HepG2 (cell line): ENCODE measurements around the gene TMEM134. TPM values are rescaled to one million over a fixed set of nuclear protein-coding genes. Genes with fewer than 3 reads are reported as not detected.

Source experiments
- FOSL1 ChIP-seq: sonication (generic); formaldehyde crosslinking; IDR thresholded peaks from 2 replicates; pipeline ENCODE4 v1.9.0; 2021; ENCODE audit warnings: missing genetic modification reagents, borderline replicate concordance
- FOXC1 ChIP-seq: sonication (generic); formaldehyde crosslinking; IDR thresholded peaks from 2 replicates; pipeline ENCODE4 v1.8.0; 2022; ENCODE audit warnings: mild to moderate bottlenecking, missing genetic modification reagents, borderline replicate concordance
- MEIS2 ChIP-seq: sonication (generic); formaldehyde crosslinking; IDR thresholded peaks from 2 replicates; pipeline ENCODE4 v1.9.0; 2021; ENCODE audit warnings: mild to moderate bottlenecking, missing genetic modification reagents
- NFKBIZ ChIP-seq: IDR thresholded peaks from 2 replicates; pipeline ENCODE4 v1.6.1; 2018; ENCODE audit warnings: missing genetic modification reagents, missing compliant biosample characterization
- RFX1 ChIP-seq: fragments of 450-650 bp; IDR thresholded peaks from 2 replicates; pipeline ENCODE4 v1.6.1; 2017
- SNAI1 ChIP-seq: sonication (generic); formaldehyde crosslinking; IDR thresholded peaks from 2 replicates; pipeline ENCODE4 v1.5.0; 2020; ENCODE audit warnings: mild to moderate bottlenecking, missing genetic modification reagents, borderline replicate concordance
- SOX5 ChIP-seq: IDR thresholded peaks from 2 replicates; pipeline ENCODE4 v1.6.1; 2016; ENCODE audit warnings: borderline replicate concordance
- STAG1 ChIP-seq: sonication (generic); formaldehyde crosslinking; IDR thresholded peaks from 2 replicates; pipeline ENCODE4 v1.4.0; 2020; ENCODE audit warnings: missing genetic modification reagents
- TMF1 ChIP-seq: sonication (generic); formaldehyde crosslinking; IDR thresholded peaks from 2 replicates; pipeline ENCODE4 v1.8.1; 2022; ENCODE audit warnings: low read depth, missing genetic modification reagents
- ZC3H13 ChIP-seq: sonication (generic); formaldehyde crosslinking; IDR thresholded peaks from 2 replicates; pipeline ENCODE4 v1.8.1; 2023; ENCODE audit warnings: mild to moderate bottlenecking, missing genetic modification reagents, moderate library complexity
- ZFX ChIP-seq: sonication (generic); formaldehyde crosslinking; IDR thresholded peaks from 2 replicates; pipeline ENCODE4 v1.4.0; 2020; ENCODE audit warnings: mild to moderate bottlenecking, low read depth, missing genetic modification reagents, moderate library complexity
- ZNF12 ChIP-seq: sonication (generic); formaldehyde crosslinking; IDR thresholded peaks from 2 replicates; pipeline ENCODE4 v1.5.0; 2020; ENCODE audit warnings: missing genetic modification reagents
- ZNF34 ChIP-seq: sonication (generic); formaldehyde crosslinking; IDR thresholded peaks from 2 replicates; pipeline ENCODE4 v1.4.0; 2020; ENCODE audit warnings: mild to moderate bottlenecking, missing genetic modification reagents, borderline replicate concordance
- ZNF432 ChIP-seq: sonication (generic); formaldehyde crosslinking; IDR thresholded peaks from 2 replicates; pipeline ENCODE4 v1.5.0; 2020; ENCODE audit warnings: missing genetic modification reagents, mild to moderate bottlenecking, borderline replicate concordance
- ZNF468 ChIP-seq: sonication (generic); formaldehyde crosslinking; IDR thresholded peaks from 2 replicates; pipeline ENCODE4 v1.8.0; 2022; ENCODE audit warnings: mild to moderate bottlenecking, moderate library complexity, missing genetic modification reagents
- ZNF530 ChIP-seq: sonication (generic); formaldehyde crosslinking; IDR thresholded peaks from 2 replicates; pipeline ENCODE4 v1.5.0; 2020; ENCODE audit warnings: low read depth, mild to moderate bottlenecking, missing genetic modification reagents
- ZNF687 ChIP-seq: sonication (generic); formaldehyde crosslinking; IDR thresholded peaks from 2 replicates; pipeline ENCODE4 v1.5.1; 2020; ENCODE audit warnings: mild to moderate bottlenecking, missing genetic modification reagents, moderate library complexity
- ZNF770 ChIP-seq: sonication (generic); formaldehyde crosslinking; IDR thresholded peaks from 2 replicates; pipeline ENCODE4 v1.5.0; 2020; ENCODE audit warnings: mild to moderate bottlenecking, missing genetic modification reagents
- ZNF83 ChIP-seq: sonication (generic); formaldehyde crosslinking; IDR thresholded peaks from 2 replicates; pipeline ENCODE4 v1.4.0; 2020; ENCODE audit warnings: missing genetic modification reagents, mild to moderate bottlenecking, borderline replicate concordance
- ZNF878 ChIP-seq: sonication (generic); formaldehyde crosslinking; IDR thresholded peaks from 2 replicates; pipeline ENCODE4 v1.8.1; 2023; ENCODE audit warnings: mild to moderate bottlenecking, missing genetic modification reagents, moderate library complexity
- polyA plus RNA-seq, 8 experiments: library from polyadenylated mRNA; depleted of rRNA in 3 of 8; stranded (reverse) in 7 of 8; unstranded in 1 of 8; fragments of >200 nt; fragmentation: Illumina TruSeq in 4 of 8; extraction: Trizol in 4 of 8; gene quantifications; 2 replicates each; pipeline versions ENCODE4 v1.2.1 to v1.2.3, GENCODE V29; 2011 to 2016; ENCODE audit warnings: low read depth in 4 of 8, missing spikeins in 1 of 8, mixed read lengths in 1 of 8; ENCODE audit not compliant: insufficient read depth in 1 of 8
- total RNA-seq, 5 experiments: library from RNA; depleted of rRNA; stranded (reverse); fragments of >200 nt; fragmentation: Illumina TruSeq; extraction: Trizol; gene quantifications; 2 replicates each; pipeline ENCODE4 v1.2.3, GENCODE V29; 2016; ENCODE audit warnings: low read depth in 1 of 5
- TF ChIP-seq, protein P1 (sequence below): IDR thresholded peaks from 2 replicates; pipeline ENCODE4 v1.4.0; 2020; ENCODE audit warnings: mild to moderate bottlenecking, missing genetic modification reagents

The TMEM134 gene
- total and polyA plus RNA-seq, 2 of the 13 experiments (the other 11 are each of a cell fraction or from before 2014, with no cell fraction given): 6.9 to 26.9 TPM

DNA sequence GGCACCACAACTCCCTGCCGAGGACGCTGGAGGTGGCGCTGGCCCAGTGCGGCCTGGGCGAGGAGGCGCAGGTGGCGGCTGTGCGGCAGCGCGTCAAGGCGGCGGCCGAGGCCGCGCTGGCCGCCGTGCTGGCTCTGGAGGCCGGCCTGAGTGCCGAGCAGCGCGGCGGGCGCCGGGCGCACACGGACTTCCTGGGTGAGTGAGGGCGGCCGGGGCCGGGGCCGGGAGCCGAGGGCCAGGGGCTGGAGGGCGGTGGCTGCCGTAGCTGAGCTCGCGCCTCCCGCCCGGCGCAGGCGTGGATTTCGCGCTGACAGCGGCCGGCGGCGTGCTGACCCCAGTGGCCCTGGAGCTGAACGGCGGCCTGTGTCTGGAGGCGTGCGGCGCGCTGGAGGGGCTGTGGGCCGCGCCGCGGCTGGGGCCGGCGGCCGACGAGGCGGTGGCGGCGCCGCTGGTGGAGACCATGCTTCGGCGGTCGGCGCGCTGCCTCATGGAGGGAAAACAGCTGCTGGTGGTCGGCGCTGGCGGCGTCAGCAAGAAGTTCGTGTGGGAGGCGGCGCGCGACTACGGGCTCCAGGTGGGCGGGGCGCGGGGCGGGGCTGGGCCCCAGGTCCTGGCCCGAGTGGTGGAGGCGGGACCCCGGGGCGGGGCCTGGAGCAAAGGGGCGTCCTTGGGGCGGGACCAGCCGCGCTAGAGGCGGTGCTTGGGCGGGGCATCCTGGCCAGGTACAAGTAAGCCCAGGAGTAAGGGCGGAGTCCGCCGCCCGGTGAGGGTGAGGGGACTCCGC is 48.2 kb downstream of the TMEM134 start (continued):
- TF ChIP-seq ZNF432 (CRISPR knock-in tag) (no peak), RFX1 (no peak), FOXC1 (CRISPR knock-in tag) (no peak), FOSL1 (CRISPR knock-in tag) (no peak), SNAI1 (no peak), MEIS2 (CRISPR knock-in tag) (peak; percentile 54; the same call in 1 of the 2 replicates), ZNF530 (CRISPR knock-in tag) (no peak), ZNF34 (no peak), ZNF770 (CRISPR knock-in tag) (no peak), ZNF687 (peak; percentile 69), ZNF878 (CRISPR knock-in tag) (no peak), NFKBIZ (no peak), TMF1 (CRISPR knock-in tag) (no peak), STAG1 (CRISPR knock-in tag) (no peak), ZC3H13 (no peak), SOX5 (CRISPR knock-in tag) (no peak), ZNF468 (no peak), ZNF83 (CRISPR knock-in tag) (no peak), ZNF12 (CRISPR knock-in tag) (no peak), ZFX (peak; percentile 85)
- TF ChIP-seq, protein P1, sequence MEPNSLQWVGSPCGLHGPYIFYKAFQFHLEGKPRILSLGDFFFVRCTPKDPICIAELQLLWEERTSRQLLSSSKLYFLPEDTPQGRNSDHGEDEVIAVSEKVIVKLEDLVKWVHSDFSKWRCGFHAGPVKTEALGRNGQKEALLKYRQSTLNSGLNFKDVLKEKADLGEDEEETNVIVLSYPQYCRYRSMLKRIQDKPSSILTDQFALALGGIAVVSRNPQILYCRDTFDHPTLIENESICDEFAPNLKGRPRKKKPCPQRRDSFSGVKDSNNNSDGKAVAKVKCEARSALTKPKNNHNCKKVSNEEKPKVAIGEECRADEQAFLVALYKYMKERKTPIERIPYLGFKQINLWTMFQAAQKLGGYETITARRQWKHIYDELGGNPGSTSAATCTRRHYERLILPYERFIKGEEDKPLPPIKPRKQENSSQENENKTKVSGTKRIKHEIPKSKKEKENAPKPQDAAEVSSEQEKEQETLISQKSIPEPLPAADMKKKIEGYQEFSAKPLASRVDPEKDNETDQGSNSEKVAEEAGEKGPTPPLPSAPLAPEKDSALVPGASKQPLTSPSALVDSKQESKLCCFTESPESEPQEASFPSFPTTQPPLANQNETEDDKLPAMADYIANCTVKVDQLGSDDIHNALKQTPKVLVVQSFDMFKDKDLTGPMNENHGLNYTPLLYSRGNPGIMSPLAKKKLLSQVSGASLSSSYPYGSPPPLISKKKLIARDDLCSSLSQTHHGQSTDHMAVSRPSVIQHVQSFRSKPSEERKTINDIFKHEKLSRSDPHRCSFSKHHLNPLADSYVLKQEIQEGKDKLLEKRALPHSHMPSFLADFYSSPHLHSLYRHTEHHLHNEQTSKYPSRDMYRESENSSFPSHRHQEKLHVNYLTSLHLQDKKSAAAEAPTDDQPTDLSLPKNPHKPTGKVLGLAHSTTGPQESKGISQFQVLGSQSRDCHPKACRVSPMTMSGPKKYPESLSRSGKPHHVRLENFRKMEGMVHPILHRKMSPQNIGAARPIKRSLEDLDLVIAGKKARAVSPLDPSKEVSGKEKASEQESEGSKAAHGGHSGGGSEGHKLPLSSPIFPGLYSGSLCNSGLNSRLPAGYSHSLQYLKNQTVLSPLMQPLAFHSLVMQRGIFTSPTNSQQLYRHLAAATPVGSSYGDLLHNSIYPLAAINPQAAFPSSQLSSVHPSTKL (CRISPR knock-in tag): no peak
